HG03175 (cell line): ENCODE results near the gene C10orf53.
"Not testable (repeated sequence)": the region's sequence is repeated elsewhere in the genome, so short reads cannot be mapped to it uniquely, and the experiment has no call there.

Experiments used
- ATAC-seq: cut with Tn5 transposase; IDR thresholded peaks from one replicate; pipeline ENCODE4 v1.9.1; 2021; ENCODE audit warnings: mild to moderate bottlenecking, moderate library complexity; ENCODE audit not compliant: unreplicated experiment

C10orf53 gene

GRCh38 chr10:49686651-49687050, 7.2 kb downstream of the C10orf53 start:
- no peak for ATAC-seq

- no peak for ATAC-seq
Observed at GRCh38 chr10:49688261-49688846, 8.9 kb downstream of the C10orf53 start.

GRCh38 chr10:49688920-49689319, 9.5 kb downstream of the C10orf53 start:
- ATAC-seq, result no peak

- ATAC-seq, result no peak
Observed at GRCh38 chr10:49689882-49690510, 10.5 kb downstream of the C10orf53 start.

GRCh38 chr10:49690698-49691356, 11.4 kb downstream of the C10orf53 start:
- ATAC-seq, result no peak

GRCh38 chr10:49691588-49691987, 12.1 kb downstream of the C10orf53 start:
- no peak for ATAC-seq

- no peak for ATAC-seq
Observed at GRCh38 chr10:49694466-49694865, 15.0 kb downstream of the C10orf53 start.

GRCh38 chr10:49696311-49696710, 16.9 kb downstream of the C10orf53 start:
- ATAC-seq, result no peak

GRCh38 chr10:49698679-49699078, 19.2 kb downstream of the C10orf53 start:
- no peak for ATAC-seq

- no peak for ATAC-seq
Observed at GRCh38 chr10:49700211-49700610, 20.8 kb downstream of the C10orf53 start.

GRCh38 chr10:49700997-49701396, 21.5 kb downstream of the C10orf53 start:
- no peak for ATAC-seq

GRCh38 chr10:49707585-49707984, 28.1 kb downstream of the C10orf53 start:
- ATAC-seq, result no peak

- ATAC-seq, result no peak
Observed at GRCh38 chr10:49709934-49710333, 30.5 kb downstream of the C10orf53 start.

GRCh38 chr10:49710966-49711365, 31.5 kb downstream of the C10orf53 start:
- no peak for ATAC-seq

GRCh38 chr10:49711481-49711880, 32.0 kb downstream of the C10orf53 start:
- no peak for ATAC-seq

GRCh38 chr10:49713266-49713665, 33.8 kb downstream of the C10orf53 start:
- no peak for ATAC-seq

- ATAC-seq, result not testable (repeated sequence)
Observed at GRCh38 chr10:49715157-49715556, 35.7 kb downstream of the C10orf53 start.

- ATAC-seq, result no peak
Observed at GRCh38 chr10:49726593-49726992, 47.1 kb downstream of the C10orf53 start.

GRCh38 chr10:49733866-49734265, 54.4 kb downstream of the C10orf53 start:
- ATAC-seq, result no peak

GRCh38 chr10:49734676-49735075, 55.2 kb downstream of the C10orf53 start:
- ATAC-seq, result no peak

- ATAC-seq, result no peak
Observed at GRCh38 chr10:49735161-49735560, 55.7 kb downstream of the C10orf53 start.

GRCh38 chr10:49735848-49736563, 56.6 kb downstream of the C10orf53 start:
- ATAC-seq, result no peak
